HG03342 (cell line): Measurements from ENCODE around the gene OR52D1.

Source experiments
- ATAC-seq: cut with Tn5 transposase; IDR thresholded peaks from one replicate; pipeline ENCODE4 v1.9.1; 2021; ENCODE audit warnings: mild to moderate bottlenecking, moderate library complexity; ENCODE audit not compliant: unreplicated experiment

OR52D1 gene

DNA sequence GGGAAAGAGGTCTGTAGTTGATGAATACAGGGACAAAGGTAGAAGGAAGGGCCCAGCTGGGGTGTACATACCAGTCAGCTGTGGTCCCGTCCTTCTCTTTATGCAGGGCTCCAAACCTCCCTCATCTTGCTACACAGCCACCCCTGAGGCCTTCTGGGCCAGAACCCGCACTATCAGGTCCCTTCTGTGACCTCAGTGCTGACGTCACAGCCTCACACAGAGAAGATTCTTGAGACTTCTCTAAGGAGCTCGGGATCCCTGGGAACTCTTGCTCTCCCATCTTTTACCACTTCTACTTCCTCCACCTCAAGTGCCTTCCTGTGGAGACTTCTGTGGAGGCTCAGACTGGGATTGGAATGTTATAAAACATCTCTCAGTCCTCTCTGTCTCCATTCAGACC lies 21.3 kb downstream of the OR52D1 start, which contains the start of gene UBQLN3:
TSS of gene UBQLN3 (minus strand) at position 155 of the 400 bp plus-strand sequence. CDS start 399 bp downstream, outside the sequence.
- ATAC-seq: no peak

DNA sequence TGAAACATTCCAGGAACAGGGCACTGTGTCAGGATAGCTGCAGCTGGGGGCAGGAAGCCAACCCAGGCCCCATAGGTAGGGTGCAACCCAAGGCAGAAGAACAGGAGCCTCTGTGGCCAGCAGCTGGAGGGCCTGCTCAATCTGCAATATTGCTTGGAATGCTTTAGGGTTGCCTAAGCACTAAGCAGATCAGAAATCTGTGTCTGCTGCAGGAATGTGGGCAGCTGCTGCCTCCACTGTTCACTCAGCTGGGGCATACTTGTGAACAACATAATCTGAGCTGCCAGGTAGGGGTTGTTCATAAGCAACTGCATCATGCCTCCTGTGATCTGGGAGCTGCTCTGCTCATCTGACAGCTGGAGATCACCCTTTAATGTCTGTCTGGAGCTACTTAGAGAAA lies 26.4 kb downstream of the OR52D1 start:
- no peak for ATAC-seq

DNA sequence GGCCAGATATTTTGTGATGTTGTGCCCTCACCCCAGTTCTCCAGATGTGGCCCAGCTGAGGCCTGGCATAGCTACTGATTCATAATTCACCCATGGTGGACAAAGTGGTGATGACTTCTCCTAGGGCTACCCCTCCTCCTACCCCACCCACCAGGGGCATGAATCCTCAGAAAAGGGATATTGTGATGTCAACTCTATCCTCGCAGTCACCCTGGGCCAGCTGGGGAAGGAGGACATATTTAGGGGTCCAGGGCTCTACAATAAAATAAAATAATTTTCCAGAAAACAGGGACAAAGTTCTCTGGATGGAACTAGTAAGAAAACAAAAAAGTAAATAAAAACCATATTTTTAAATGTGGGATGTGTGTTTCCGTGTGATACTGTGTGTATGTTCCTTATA lies 28.1 kb downstream of the OR52D1 start, which contains the start of gene UBQLNL:
TSS of gene UBQLNL (minus strand) at position 101 of the 400 bp plus-strand sequence. CDS start 258 bp downstream, outside the sequence.
- no peak for ATAC-seq

DNA sequence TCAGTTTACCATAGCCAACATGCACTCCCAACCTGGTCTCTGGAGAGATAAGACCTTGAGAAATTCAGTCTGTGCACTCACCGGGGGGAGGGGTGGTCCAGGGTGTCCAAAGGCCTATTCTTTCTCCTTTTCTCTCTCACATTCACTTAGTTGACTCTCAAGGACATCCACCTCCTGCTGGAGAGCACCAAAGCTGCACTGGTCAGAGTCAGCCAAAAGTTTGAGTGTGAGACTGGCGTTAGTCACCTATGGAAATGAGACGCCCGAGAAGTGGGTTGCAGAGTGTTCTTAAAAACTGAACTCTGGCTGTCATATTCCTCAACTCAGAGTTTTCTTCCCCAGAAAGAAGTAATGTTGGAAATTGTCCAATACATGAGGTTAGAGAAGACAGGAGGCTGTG lies 33.1 kb downstream of the OR52D1 start:
- ATAC-seq: no peak

DNA sequence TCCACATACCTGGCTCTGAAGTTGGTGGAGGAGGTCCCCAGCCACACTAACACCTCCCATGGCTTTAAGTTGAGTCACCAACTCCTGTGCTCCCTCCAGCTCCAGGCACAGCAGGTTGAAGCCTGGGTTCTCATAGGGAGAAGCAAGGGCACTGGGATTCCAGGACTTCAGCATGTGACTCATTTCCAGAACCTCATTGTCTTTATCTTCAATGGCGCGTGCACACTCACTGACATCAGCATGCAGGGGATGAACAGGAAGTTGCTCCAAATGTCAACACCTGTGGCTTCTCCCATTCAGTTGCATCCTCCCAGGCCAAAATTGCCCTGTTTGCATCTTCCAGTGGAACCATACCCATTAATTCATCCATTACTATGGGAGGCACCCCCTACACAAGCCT lies 33.8 kb downstream of the OR52D1 start:
- no peak for ATAC-seq

DNA sequence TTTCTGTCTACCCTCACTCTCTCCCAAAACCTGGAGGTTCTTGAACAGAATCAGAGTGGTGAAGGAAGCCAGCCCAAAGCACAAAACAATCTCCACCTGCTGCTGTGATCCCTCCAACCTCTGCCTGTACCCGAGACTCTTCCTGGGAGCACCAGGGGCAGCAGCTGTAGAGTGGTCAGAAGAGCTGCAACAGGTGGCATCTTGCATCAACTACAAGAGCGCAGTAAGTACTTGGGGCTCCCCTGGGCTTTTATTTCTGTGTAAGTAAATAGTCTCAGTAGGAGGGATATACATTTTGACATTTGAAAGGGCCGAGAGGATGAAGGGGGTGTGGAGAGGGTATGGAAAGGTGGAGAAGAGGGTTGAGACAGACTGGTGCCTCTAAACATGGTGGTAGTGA lies 36.3 kb downstream of the OR52D1 start:
- ATAC-seq: no peak

DNA sequence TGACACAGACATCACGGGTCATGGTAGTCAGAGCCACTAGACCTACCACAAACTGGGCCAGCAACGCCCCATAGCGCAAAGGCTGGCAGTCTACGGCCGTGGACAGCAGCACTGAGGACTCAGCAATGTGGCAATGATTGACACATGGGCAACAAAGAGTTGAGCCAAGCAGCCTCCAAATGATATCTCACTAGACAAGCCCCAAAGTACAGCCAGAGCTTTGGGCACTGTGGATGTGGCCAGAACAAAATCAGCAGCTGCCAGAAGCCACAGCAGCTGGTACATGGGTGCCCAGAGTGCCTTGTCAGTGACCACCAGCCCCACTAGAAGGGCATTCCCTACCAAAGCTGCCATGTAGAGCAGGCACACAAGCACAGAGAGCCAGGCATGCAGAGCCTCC lies 39.2 kb downstream of the OR52D1 start:
- ATAC-seq: no peak

DNA sequence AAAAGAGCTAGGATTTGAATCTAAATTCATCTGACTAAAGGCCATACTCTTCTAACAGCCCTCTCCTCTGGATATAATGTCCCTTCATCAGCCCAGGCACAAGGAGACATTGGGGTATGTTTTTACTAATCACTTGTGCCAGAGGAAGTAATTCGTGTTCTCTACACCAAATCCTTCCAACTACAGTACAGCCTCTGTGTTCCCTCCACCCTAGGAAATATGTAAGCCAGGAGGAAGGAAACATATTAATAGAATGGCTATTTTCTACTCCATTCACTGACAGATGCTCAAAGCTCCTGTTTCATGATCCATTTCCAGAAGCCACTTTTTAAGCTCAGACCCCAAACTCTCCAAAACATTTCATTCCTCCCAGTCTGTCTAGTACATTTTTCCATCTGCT lies 40.0 kb downstream of the OR52D1 start:
- ATAC-seq: no peak

DNA sequence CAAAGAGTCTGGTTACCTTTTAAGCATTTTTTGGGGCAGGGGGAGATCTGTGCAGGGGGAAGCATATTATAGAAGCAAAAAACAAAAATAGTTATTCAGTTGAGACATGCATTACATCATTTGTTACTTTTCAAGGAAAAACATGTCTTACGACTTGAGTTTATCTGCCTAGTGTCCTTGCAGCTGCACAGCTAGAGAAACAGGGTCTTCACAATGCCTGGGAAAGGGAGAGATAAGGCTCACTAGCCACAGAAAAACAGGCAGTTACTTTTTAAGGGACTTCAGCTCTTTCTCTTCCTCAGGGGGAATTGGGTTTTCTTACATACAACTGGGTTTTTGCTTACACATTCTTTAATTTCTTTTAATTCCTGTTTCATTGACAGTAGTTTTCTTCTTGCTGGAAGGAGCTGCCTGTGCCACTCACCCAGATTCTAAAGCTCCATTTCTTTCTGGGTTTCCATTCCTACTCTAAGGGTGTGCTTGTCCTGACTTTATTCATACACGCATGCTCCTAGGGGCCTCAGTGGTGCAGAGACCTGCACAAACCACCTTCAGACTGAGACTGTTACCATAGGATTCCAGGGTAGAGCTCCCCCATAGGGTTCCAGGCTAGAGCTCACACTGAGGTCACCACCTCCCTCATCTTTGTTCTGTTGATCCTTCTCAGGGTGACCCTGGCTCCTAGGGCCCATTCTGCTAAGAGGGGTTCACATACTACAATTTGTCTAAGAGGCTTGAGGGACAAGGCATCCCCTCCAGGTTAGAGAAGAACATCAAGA lies 42.8 kb downstream of the OR52D1 start:
- no peak for ATAC-seq

DNA sequence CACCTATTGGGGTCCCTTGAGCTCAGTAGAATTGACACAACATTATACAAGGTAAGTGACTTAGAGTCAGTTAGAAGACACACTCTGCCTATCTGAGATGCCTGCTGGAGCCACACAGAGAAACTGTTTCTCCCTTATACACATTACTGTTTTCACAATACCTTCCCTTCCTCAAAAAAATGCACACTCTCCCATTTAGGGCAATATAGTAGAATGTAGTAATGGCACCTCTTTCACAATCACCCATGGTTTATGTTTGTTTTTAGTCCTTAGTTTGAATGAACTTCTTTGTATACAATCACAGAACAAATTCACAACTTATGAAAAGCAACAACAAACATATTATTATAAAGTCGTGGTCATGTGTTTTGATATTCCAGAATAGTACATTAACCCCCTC lies 45.6 kb downstream of the OR52D1 start:
- ATAC-seq: no peak

DNA sequence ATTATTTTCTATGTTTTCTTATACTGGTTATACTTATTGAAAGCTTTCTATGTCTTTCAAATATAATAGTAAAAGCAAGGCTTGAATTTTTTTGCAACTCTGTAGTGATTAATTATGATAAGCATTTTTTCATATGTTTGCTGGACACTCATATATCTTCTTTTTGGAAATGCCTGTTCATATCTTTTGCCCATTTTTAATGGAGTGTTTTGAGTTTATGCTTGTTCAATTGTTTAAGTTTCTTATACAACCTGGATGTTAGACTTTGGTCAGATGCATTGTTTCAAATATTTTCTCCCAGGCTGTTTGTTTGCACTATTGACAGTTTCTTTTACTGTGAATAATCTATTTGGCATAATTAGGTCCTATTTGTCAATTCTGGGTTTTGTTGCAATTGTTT lies 48.0 kb downstream of the OR52D1 start:
- no peak for ATAC-seq
